Activated T-helper 17 cell treated with anti-CD3 and anti-CD28 coated beads, Interleukin-2, amount 50 U/mL, for 72 hours (primary cell): ENCODE results near the gene ZNF791. TPM values are rescaled to one million over a fixed set of nuclear protein-coding genes. Genes with fewer than 3 reads are reported as not detected.
"Not testable (repeated sequence)": the region's sequence is repeated elsewhere in the genome, so short reads cannot be mapped to it uniquely, and the experiment has no call there.

Source experiments
- ATAC-seq: fragments of 150-1000 bp; cut with Tn5 transposase; replicated peaks from 2 replicates; pipeline ENCODE4 v1.10.0; 2021; ENCODE audit warnings: mild to moderate bottlenecking, moderate library complexity
- H3K27ac Mint-ChIP-seq: one replicate; pipeline ENCODE4 v1.8.0; 2022; ENCODE audit warnings: mixed read lengths
- H3K27me3 Mint-ChIP-seq: one replicate; pipeline ENCODE4 v1.8.0; 2022; ENCODE audit warnings: mixed read lengths
- H3K36me3 Mint-ChIP-seq: one replicate; pipeline ENCODE4 v1.8.0; 2022; ENCODE audit warnings: low read depth, mild to moderate bottlenecking, mixed read lengths
- H3K4me1 Mint-ChIP-seq: one replicate; pipeline ENCODE4 v1.8.0; 2022; ENCODE audit warnings: mixed read lengths
- H3K4me3 Mint-ChIP-seq: one replicate; pipeline ENCODE4 v1.8.0; 2022; ENCODE audit warnings: mild to moderate bottlenecking, mixed read lengths
- H3K9me3 Mint-ChIP-seq: one replicate; pipeline ENCODE4 v1.8.0; 2022; ENCODE audit warnings: mixed read lengths
- total RNA-seq, 2 donors: library from RNA; stranded (reverse); gene quantifications; one replicate each; pipeline ENCODE4 v1.2.3, GENCODE V29; 2022

The ZNF791 gene
- total RNA-seq, 2 donors from 2014 or later = 16.7 to 19.0 TPM

GRCh38 chr19:12667731-12668302 lies 57.1 kb downstream of the ZNF791 start:
- no peak for ATAC-seq
- H3K27me3 Mint-ChIP-seq = no peaks in the 10 kb centered on the region
- peaks cover 6% of the 10 kb centered on the region for H3K4me1 Mint-ChIP-seq
- no peaks in the 10 kb centered on the region for H3K9me3 Mint-ChIP-seq
- H3K36me3 Mint-ChIP-seq = peaks cover 96% of the 10 kb centered on the region
- H3K4me3 Mint-ChIP-seq = peak overlapping the region; percentile 92
- peak overlapping the region; percentile 99 for H3K27ac Mint-ChIP-seq

GRCh38 chr19:12668346-12668745 lies 57.6 kb downstream of the ZNF791 start:
- H3K27ac Mint-ChIP-seq = peak overlapping the region; percentile 99
- no peak for ATAC-seq
- H3K4me1 Mint-ChIP-seq = peaks cover 6% of the 10 kb centered on the region
- H3K36me3 Mint-ChIP-seq = peaks cover 96% of the 10 kb centered on the region
- no peaks in the 10 kb centered on the region for H3K27me3 Mint-ChIP-seq
- H3K4me3 Mint-ChIP-seq = peak overlapping the region; percentile 92
- no peaks in the 10 kb centered on the region for H3K9me3 Mint-ChIP-seq

GRCh38 chr19:12668932-12669269 lies 58.2 kb downstream of the ZNF791 start:
- peaks cover 96% of the 10 kb centered on the region for H3K36me3 Mint-ChIP-seq
- H3K4me3 Mint-ChIP-seq = peak overlapping the region; percentile 92
- no peaks in the 10 kb centered on the region for H3K27me3 Mint-ChIP-seq
- no peaks in the 10 kb centered on the region for H3K9me3 Mint-ChIP-seq
- peak overlapping the region; percentile 99 for H3K27ac Mint-ChIP-seq
- peaks cover 6% of the 10 kb centered on the region for H3K4me1 Mint-ChIP-seq
- ATAC-seq = peak; percentile 18

GRCh38 chr19:12669270-12670158 lies 58.8 kb downstream of the ZNF791 start:
- Mint-ChIP-seq H3K9me3 (no peaks in the 10 kb centered on the region), H3K27me3 (no peaks in the 10 kb centered on the region), H3K4me1 (peaks cover 6% of the 10 kb centered on the region), H3K36me3 (peaks cover 96% of the 10 kb centered on the region), H3K27ac (peak overlapping the region; percentile 99), H3K4me3 (peak overlapping the region; percentile 92)
- peak; percentile 30 for ATAC-seq

- Mint-ChIP-seq H3K36me3 (peaks cover 96% of the 10 kb centered on the region), H3K27me3 (no peaks in the 10 kb centered on the region), H3K4me1 (peaks cover 6% of the 10 kb centered on the region), H3K4me3 (peak overlapping the region; percentile 92), H3K27ac (peak overlapping the region; percentile 99), H3K9me3 (no peaks in the 10 kb centered on the region)
- ATAC-seq = no peak
Observed at GRCh38 chr19:12670159-12670928, 59.6 kb downstream of the ZNF791 start.

- no peak for ATAC-seq
- Mint-ChIP-seq H3K36me3 (peaks cover 96% of the 10 kb centered on the region), H3K27ac (no peak overlapping the region), H3K4me1 (peaks cover 16% of the 10 kb centered on the region), H3K27me3 (no peaks in the 10 kb centered on the region), H3K9me3 (no peaks in the 10 kb centered on the region), H3K4me3 (no peak overlapping the region)
Observed at GRCh38 chr19:12672744-12673143, 62.0 kb downstream of the ZNF791 start.

- ATAC-seq = no peak
- peaks cover 16% of the 10 kb centered on the region for H3K4me1 Mint-ChIP-seq
- no peak overlapping the region for H3K4me3 Mint-ChIP-seq
- no peaks in the 10 kb centered on the region for H3K9me3 Mint-ChIP-seq
- peaks cover 95% of the 10 kb centered on the region for H3K36me3 Mint-ChIP-seq
- no peaks in the 10 kb centered on the region for H3K27me3 Mint-ChIP-seq
- H3K27ac Mint-ChIP-seq = no peak overlapping the region
Observed at GRCh38 chr19:12675399-12675798, 64.7 kb downstream of the ZNF791 start.

- Mint-ChIP-seq H3K4me1 (peaks cover 18% of the 10 kb centered on the region), H3K36me3 (peaks cover 95% of the 10 kb centered on the region), H3K4me3 (no peak overlapping the region), H3K27me3 (no peaks in the 10 kb centered on the region), H3K9me3 (no peaks in the 10 kb centered on the region), H3K27ac (peak overlapping the region; percentile 66)
- no peak for ATAC-seq
Observed at GRCh38 chr19:12675940-12676339, 65.2 kb downstream of the ZNF791 start.

- H3K9me3 Mint-ChIP-seq = no peaks in the 10 kb centered on the region
- peaks cover 97% of the 10 kb centered on the region for H3K36me3 Mint-ChIP-seq
- peaks cover 20% of the 10 kb centered on the region for H3K4me1 Mint-ChIP-seq
- peak overlapping the region; percentile 66 for H3K27ac Mint-ChIP-seq
- H3K27me3 Mint-ChIP-seq = no peaks in the 10 kb centered on the region
- ATAC-seq = peak; percentile 42
- no peak overlapping the region for H3K4me3 Mint-ChIP-seq
Observed at GRCh38 chr19:12676384-12676792, 65.7 kb downstream of the ZNF791 start.

GRCh38 chr19:12676928-12677327 lies 66.2 kb downstream of the ZNF791 start:
- no peaks in the 10 kb centered on the region for H3K9me3 Mint-ChIP-seq
- no peak overlapping the region for H3K4me3 Mint-ChIP-seq
- no peak for ATAC-seq
- H3K4me1 Mint-ChIP-seq = peaks cover 18% of the 10 kb centered on the region
- peak overlapping the region; percentile 66 for H3K27ac Mint-ChIP-seq
- H3K36me3 Mint-ChIP-seq = peaks cover 97% of the 10 kb centered on the region
- H3K27me3 Mint-ChIP-seq = no peaks in the 10 kb centered on the region

- H3K9me3 Mint-ChIP-seq, ATAC-seq, H3K27me3 Mint-ChIP-seq, H3K4me3 Mint-ChIP-seq, H3K27ac Mint-ChIP-seq: not testable (repeated sequence)
- Mint-ChIP-seq H3K4me1 (peaks cover 14% of the 10 kb centered on the region), H3K36me3 (peaks cover 86% of the 10 kb centered on the region)
Observed at GRCh38 chr19:12678039-12678438, 67.3 kb downstream of the ZNF791 start.

- no peak for ATAC-seq
- no peak overlapping the region for H3K27ac Mint-ChIP-seq
- H3K36me3 Mint-ChIP-seq = peaks cover 66% of the 10 kb centered on the region
- peaks cover 14% of the 10 kb centered on the region for H3K4me1 Mint-ChIP-seq
- H3K9me3 Mint-ChIP-seq = no peaks in the 10 kb centered on the region
- H3K27me3 Mint-ChIP-seq = no peaks in the 10 kb centered on the region
- H3K4me3 Mint-ChIP-seq = peak overlapping the region; percentile 92
Observed at GRCh38 chr19:12680034-12680433, 69.3 kb downstream of the ZNF791 start.

- H3K36me3 Mint-ChIP-seq = peaks cover 53% of the 10 kb centered on the region
- H3K9me3 Mint-ChIP-seq = no peaks in the 10 kb centered on the region
- H3K4me3 Mint-ChIP-seq = peak within 1 kb of the TSS; percentile 92
- H3K27ac Mint-ChIP-seq = peak within 1 kb of the TSS; percentile 85
- ATAC-seq = peak; percentile 87
- H3K27me3 Mint-ChIP-seq = no peaks in the 10 kb centered on the region
- H3K4me1 Mint-ChIP-seq = peaks cover 11% of the 10 kb centered on the region
Observed at GRCh38 chr19:12681074-12681987, 70.6 kb downstream of the ZNF791 start, which contains the start of gene DHPS. Gene DHPS, minus strand, starts transcription at chr19:12681880. Its CDS starts 114 bp downstream, at chr19:12681766.
